ENCODE results near the gene SLC50A1. TPM values are rescaled to one million over a fixed set of nuclear protein-coding genes. Genes with fewer than 3 reads are reported as not detected.

SLC50A1 gene
- total RNA-seq, 1 experiment from 2014 or later, result 67.6 TPM

DNA sequence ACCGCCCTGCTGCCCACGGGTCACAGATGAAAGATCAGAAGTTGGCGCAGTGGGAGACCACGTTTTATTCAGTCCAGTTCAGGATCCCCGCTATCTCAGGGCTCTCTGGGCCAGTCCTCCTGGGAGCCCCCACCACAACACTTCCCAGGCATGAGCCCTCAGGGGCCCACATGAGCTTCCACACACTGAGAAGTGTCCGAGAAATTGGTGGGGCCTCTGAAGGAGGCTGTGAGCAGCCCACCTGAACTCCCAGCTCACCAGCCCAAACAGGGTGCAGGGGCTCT is 50.1 kb downstream of the SLC50A1 start:
- peaks cover 8% of the 10 kb centered on the region; the same call in 1 of the 2 replicates for H3K4me1 ChIP-seq (replicated peaks; ENCODE audit: insufficient read depth)
- no peaks in the 10 kb centered on the region for H3K79me2 ChIP-seq (ENCODE audit: low read depth)
- no peak for DNase-seq
- no peak overlapping the region for H3K27ac ChIP-seq
- H3F3A ChIP-seq (ENCODE audit: insufficient read depth, low read depth), result 0 out of 2 replicates have a peak, but pooled peaks cover 5% of the 10 kb centered on the region
- no peaks in the 10 kb centered on the region for H3K36me3 ChIP-seq (ENCODE audit: low read depth)
- BruUV-seq (replicated peaks), result no TSS peak
- H3K4me2 ChIP-seq, result no peak overlapping the region
- no peaks in the 10 kb centered on the region for H3K9me2 ChIP-seq (ENCODE audit: insufficient read depth)
- H2AFZ ChIP-seq, result no peak overlapping the region
- H3K4me3 ChIP-seq, result no peak overlapping the region
- ChIA-PET CTCF (no interaction called here), POLR2A (ENCODE audit: unreplicated experiment) (interaction anchor here (0.6 kb wide), 1 partner anchor 836 kb away, joined by 8 read pairs; no protein-coding TSS in a partner anchor)
- no peaks in the 10 kb centered on the region for H4K20me1 ChIP-seq (ENCODE audit: insufficient read depth)
- no peaks in the 10 kb centered on the region for H3K27me3 ChIP-seq (ENCODE audit: insufficient read depth, low read depth)
- intact Hi-C loops (cut with micrococcal nuclease; ENCODE audit: unreplicated experiment), result no loop called here
- H3K9me3 ChIP-seq (ENCODE audit: insufficient read depth, low read depth), result no peaks in the 10 kb centered on the region
- TF ChIP-seq EZH2 (IDR thresholded peaks at IDR 0.05; ENCODE audit: low read depth), result no peak
- TF ChIP-seq, protein P1, sequence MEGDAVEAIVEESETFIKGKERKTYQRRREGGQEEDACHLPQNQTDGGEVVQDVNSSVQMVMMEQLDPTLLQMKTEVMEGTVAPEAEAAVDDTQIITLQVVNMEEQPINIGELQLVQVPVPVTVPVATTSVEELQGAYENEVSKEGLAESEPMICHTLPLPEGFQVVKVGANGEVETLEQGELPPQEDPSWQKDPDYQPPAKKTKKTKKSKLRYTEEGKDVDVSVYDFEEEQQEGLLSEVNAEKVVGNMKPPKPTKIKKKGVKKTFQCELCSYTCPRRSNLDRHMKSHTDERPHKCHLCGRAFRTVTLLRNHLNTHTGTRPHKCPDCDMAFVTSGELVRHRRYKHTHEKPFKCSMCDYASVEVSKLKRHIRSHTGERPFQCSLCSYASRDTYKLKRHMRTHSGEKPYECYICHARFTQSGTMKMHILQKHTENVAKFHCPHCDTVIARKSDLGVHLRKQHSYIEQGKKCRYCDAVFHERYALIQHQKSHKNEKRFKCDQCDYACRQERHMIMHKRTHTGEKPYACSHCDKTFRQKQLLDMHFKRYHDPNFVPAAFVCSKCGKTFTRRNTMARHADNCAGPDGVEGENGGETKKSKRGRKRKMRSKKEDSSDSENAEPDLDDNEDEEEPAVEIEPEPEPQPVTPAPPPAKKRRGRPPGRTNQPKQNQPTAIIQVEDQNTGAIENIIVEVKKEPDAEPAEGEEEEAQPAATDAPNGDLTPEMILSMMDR (conservative IDR thresholded peaks at IDR 0.05), result no peak

DNA sequence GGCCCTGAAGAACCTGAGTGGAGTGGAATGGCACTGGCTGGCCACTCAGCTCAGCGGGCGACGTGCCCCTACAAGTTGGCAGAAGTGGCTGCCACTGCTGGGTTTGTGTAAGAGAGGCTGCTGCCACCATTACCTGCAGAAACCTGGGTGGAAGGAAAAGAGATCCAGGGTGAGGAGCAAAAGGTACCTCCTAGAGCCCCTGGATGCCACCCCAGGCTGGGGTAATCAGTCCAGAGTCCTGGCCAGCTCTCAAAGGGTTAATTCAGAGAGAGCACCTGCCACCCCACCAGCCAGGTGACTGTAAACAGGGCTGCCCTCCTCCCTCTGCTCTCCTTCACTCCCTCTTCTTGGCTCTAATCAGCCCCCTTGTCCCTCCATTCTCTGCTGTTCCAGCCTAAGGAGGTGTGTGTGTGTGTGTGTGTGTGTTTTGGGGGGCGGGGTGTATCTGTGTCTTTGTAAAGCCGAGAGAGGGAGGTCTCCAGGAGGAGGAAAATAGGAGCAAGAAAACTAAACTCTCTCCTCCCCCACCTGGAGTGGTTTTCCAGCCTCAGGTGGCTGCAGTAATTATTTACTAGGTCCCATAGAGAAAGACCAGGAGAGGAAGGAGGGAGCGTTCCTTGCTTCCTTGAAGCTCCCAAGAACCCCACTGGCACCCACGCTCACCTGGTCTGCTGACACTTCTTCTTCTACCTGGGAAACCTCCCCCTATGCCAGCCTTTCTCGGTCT is 50.6 kb downstream of the SLC50A1 start:
- H3K4me2 ChIP-seq, result 0 out of 2 replicates have a peak overlapping the region, but pooled peaks have one; percentile 7
- H2AFZ ChIP-seq, result no peak overlapping the region
- no peaks in the 10 kb centered on the region for H3K36me3 ChIP-seq (ENCODE audit: low read depth)
- no peaks in the 10 kb centered on the region for H3K9me3 ChIP-seq (ENCODE audit: insufficient read depth, low read depth)
- no peaks in the 10 kb centered on the region for H3K9me2 ChIP-seq (ENCODE audit: insufficient read depth)
- no peak overlapping the region for H3K27ac ChIP-seq
- H3K79me2 ChIP-seq (ENCODE audit: low read depth), result no peaks in the 10 kb centered on the region
- H4K20me1 ChIP-seq (ENCODE audit: insufficient read depth), result no peaks in the 10 kb centered on the region
- POLR2A ChIA-PET (ENCODE audit: unreplicated experiment), result no interaction called here
- 0 out of 2 replicates have a peak, but pooled peaks cover 5% of the 10 kb centered on the region for H3F3A ChIP-seq (ENCODE audit: insufficient read depth, low read depth)
- intact Hi-C loops (cut with micrococcal nuclease; ENCODE audit: unreplicated experiment), result no loop called here
- CTCF ChIA-PET, result no interaction called here
- no peak for DNase-seq
- peaks cover 8% of the 10 kb centered on the region; the same call in 1 of the 2 replicates for H3K4me1 ChIP-seq (replicated peaks; ENCODE audit: insufficient read depth)
- BruUV-seq (replicated peaks), result TSS peak; percentile 15
- no peak overlapping the region for H3K4me3 ChIP-seq
- no peaks in the 10 kb centered on the region for H3K27me3 ChIP-seq (ENCODE audit: insufficient read depth, low read depth)
- TF ChIP-seq, protein P1 (conservative IDR thresholded peaks at IDR 0.05), result no peak
- TF ChIP-seq EZH2 (IDR thresholded peaks at IDR 0.05; ENCODE audit: low read depth), result no peak

DNA sequence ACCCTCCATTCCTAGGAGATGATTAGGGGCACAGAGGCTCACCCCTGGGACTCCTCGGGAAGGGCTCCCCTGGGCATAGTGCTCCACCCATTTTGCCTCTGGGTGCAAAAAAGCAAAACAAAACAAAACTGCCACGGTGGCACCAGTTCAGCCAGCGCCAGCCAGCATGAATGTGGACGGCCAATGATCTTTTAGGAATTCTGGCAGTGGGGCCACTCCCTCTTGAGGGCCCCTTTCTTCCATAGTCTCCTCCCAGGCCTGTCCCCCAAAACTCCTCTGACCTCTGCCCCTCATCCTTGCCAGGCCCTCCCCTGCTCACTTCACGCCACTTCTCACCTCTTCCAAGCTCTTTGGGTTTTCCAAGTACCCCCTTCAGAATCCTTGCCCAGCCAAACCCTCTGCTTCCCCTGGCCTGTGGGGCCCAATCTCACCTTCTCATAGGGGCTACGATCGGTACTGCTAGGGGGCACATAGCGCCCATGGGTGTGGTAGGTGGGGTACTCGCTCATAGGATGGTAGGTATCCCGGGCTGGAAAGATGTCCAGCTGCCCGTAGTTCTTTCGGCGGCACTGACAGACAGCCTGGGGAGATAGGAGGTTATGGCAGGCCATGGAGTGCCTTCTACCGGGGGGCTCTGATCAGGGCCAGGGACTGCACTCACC is 51.3 kb downstream of the SLC50A1 start:
- Histone ChIP-seq H3K36me3 (ENCODE audit: low read depth) (no peaks in the 10 kb centered on the region), H2AFZ (no peak overlapping the region), H3K9me2 (ENCODE audit: insufficient read depth) (no peaks in the 10 kb centered on the region), H3F3A (ENCODE audit: insufficient read depth, low read depth) (peaks cover 5% of the 10 kb centered on the region; the same call in 1 of the 2 replicates), H3K4me1 (replicated peaks; ENCODE audit: insufficient read depth) (peaks cover 8% of the 10 kb centered on the region; the same call in 1 of the 2 replicates), H4K20me1 (ENCODE audit: insufficient read depth) (no peaks in the 10 kb centered on the region), H3K79me2 (ENCODE audit: low read depth) (no peaks in the 10 kb centered on the region), H3K9me3 (ENCODE audit: insufficient read depth, low read depth) (no peaks in the 10 kb centered on the region), H3K4me2 (0 out of 2 replicates have a peak overlapping the region, but pooled peaks have one; percentile 7), H3K27ac (no peak overlapping the region), H3K27me3 (ENCODE audit: insufficient read depth, low read depth) (no peaks in the 10 kb centered on the region), H3K4me3 (no peak overlapping the region)
- BruUV-seq (replicated peaks), result no TSS peak
- DNase-seq, result no peak
- ChIA-PET CTCF (no interaction called here), POLR2A (ENCODE audit: unreplicated experiment) (no interaction called here)
- intact Hi-C loops (cut with micrococcal nuclease; ENCODE audit: unreplicated experiment), result no loop called here
- no peak for TF ChIP-seq EZH2 (IDR thresholded peaks at IDR 0.05; ENCODE audit: low read depth)
- TF ChIP-seq, protein P1 (conservative IDR thresholded peaks at IDR 0.05), result no peak

Data from PC-9 (cell line).